Dedifferentiated amniotic fluid mesenchymal stem cell (primary cell): ENCODE data around the gene PCSK2.

Experiments
- DNase-seq: peaks from one replicate; pipeline ENCODE4 v3.0.0-alpha.2; 2016; ENCODE audit errors: extremely low spot score

Gene PCSK2

DNA sequence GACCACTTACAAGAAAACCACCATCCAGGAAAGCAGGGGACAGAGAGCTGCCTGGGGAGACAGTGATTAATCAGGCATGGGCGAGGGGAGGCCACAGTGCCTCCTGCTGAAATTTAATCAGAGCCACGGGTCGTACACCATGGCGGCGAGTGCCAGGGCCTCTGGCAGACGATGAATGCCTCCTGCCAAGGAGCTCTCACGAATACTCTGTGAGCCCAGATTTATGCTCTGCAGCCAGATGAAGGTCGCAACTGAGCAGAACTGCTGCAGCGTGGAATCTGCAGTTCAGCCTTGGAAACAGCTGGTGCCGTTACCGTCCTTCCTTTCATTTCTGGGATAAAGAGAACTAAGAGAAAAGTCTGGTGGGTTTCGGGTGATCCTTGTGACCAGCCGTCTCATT is 218.7 kb downstream of the PCSK2 start:
- no peak for DNase-seq

DNA sequence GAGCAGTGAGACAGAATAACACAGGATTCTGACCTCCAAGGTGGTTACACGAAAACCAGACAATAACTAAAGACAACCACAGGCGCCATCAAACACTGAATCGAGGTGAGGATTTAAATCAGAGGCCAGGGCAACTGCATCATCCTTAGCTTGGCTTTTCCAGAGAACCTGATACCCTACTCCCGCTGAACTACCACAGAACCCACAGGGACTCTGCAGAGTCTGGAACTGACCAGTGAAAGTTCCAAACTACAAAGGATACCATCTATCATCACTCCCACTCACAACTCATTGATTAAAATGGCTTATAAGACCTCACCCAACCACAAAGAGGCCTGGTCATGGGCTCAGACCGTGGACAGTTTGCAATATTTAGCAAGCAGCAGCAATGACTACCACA is 219.3 kb downstream of the PCSK2 start:
- no peak for DNase-seq

DNA sequence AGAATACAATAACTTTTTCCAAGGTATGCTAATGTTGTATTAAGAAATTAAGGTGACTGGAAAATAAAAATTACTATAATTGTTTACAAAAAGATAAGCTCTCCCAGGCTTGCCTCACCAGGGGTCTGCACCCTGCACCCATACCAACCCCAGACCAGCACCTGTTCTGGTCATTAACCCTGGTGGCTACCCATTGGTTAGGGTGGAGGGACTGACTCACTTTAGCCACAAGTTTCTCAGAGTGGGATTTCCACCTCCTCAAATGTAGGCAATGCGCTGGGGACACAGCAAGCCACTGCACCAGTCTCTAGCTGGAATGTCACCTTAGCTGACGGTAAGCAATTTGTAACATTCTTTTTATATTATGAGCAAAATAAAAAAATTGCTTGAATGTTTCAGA is 221.2 kb downstream of the PCSK2 start:
- no peak for DNase-seq

DNA sequence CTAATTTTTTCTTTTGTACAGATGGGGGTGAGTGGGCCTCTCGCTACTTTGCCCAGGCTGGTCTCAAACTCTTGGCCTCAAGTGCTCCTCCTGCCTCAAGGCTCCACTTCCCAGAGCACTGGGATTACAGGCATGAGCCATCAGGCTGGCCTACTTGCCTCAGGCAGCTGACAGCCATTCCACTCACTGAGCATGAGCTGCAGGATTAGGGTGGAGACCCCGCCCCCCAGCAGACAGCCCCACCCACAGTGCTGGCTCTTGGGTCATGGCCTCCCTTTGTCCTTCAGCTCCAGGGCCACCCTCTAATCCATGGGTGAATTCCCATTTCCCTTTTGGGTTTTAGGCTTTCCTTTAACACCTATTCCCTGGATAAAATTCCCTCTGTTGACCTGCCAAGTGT is 222.2 kb downstream of the PCSK2 start:
- no peak for DNase-seq

DNA sequence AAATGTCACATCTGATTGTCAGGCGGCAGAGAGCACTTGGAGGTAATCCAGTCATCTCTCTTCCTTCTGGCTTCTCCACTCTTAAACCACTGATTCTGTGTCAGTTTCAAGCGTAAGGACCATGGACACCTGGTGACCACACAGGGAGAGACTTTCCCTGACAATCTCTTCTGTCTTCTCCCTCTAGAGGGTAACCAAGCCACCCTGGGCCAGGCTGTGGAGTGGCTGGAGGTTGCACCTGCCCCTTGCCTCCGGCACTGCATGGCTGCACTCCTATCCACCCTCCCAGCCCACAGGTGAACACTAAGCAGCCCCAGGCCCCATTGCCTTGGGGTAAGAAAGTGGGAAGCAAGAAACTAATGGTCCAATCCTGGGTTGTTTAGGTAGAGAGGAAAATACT is 225.6 kb downstream of the PCSK2 start:
- DNase-seq: no peak

DNA sequence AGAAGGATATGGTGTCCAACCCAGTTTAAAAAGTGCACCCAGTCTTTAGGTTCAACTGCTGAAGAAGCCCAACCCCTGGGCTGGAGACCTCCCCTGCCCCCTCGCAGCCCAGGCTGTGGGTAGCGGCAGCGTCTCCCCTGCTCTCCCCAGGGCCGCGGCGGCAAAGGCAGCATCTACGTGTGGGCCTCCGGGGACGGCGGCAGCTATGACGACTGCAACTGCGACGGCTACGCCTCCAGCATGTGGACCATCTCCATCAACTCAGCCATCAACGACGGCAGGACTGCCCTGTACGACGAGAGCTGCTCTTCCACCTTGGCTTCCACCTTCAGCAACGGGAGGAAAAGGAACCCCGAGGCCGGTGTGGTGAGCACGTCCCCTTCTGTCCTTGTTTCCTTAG is 226.8 kb downstream of the PCSK2 start:
- DNase-seq: no peak

DNA sequence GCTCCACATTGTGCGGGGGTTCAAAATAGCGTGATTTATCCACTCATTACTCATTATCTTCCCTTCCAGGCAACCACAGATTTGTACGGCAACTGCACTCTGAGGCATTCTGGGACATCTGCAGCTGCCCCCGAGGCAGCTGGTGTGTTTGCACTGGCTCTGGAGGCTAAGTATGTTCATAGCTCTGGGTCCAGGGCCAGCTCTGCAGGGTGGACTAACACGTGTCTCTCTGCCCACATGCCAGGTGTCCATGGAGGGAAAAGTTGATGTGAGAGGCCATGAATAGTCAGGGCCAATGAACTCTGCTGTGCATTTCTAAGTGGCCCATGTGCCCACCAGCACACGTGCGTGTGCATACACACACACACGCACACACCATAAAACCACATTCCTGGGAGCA is 229.4 kb downstream of the PCSK2 start:
- no peak for DNase-seq

DNA sequence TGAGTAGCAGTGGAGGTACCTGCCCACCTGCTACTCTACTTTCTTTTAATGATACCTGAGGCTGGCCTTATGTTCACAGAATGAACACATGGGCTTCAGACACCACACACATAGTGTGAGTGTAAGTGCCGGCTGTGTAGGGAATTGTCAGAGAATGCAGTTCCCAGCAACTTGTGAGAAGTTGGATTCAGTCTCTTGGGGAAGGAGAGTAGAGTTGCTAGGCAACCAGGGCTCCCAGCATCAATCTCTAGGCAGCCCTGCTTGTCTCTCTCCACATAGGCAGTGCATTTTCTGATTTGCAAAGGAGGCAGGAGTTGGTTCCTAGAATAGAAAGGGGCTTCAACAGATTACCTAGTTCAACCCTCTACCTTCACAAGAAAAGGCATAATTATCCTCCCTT is 230.2 kb downstream of the PCSK2 start:
- DNase-seq: no peak

DNA sequence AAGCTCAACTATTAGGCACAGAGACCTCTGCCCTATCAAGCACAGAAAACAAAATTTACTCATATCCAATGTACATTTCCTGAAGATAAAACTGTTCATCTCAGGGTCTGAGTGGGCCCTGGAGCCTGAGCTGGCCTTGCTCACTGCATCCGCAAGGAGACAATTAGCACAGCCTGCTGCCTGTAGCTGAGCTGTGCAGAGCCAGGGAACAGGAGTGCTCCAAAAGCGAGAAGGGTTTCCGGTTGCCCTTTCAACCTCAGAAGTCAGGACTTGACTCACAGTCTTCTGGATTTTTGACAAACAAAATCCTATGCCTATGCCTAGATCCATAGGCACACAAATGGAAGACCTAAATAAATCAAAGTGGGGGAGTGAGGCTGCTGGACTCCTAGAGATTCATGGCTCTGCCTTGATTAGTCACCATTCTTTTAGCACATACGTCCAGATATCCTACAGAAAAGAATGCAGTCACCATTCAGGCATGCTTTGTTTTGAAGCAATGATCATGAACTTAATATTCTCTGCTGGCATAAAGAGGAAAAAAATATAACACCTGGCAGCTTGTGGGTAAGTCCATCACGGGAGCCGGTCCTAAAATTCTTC is 230.8 kb downstream of the PCSK2 start:
- no peak for DNase-seq

DNA sequence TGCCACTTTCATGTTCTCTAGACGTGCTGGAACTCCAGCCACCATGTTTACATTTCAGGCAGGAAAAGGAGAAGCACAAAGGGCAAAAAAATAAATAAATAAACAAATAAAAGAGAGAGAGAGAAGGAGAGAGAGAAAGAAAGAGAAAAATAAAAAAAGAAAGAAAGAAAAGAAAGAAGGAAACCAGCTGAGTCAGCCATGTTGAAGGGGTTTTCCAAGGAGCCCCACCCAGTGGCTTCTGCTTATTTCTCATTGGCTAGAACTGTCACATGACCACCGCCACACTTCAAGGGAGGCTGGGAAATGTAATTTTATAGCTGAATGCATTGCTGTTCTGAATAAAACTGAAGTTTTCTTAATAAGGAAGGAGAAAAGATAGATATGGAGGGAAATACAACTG is 233.3 kb downstream of the PCSK2 start:
- DNase-seq: no peak

DNA sequence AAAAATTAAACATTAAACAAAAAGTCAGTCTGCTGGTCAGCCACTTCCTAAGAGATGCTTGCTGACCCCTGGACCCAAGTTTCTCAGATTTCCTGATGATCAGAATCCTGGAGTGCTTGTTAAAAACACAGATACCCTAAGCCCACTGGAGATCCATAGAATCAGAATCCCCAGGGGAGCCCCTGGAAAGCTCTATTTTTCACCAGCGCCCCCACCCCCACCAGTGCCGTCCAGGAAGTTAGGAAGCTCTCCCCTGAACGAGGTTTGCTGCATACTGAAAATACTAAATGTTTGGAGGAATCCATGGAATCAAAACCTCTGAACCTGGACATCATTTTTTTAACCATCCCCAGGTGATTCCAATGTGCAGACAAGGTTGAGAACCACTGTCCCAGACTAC is 235.1 kb downstream of the PCSK2 start:
- no peak for DNase-seq

DNA sequence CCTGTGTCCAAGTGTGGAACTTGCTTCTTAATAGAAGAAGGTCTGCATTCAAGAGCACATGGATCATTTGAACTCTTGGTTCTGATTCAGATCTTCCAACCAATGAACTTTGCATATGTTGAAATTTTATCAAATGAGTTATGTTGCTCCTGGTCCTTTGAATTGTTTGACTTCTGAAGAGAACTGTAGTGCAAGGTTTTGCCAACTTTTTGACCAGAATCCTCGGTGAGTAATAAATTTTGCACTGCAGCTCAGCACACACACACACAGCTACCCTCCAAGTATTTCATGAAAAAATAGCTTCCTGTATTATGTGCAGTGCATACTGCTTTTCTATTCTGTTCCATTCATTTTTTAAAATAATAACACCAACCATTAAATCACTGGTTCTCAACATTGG is 236.9 kb downstream of the PCSK2 start:
- DNase-seq: no peak

DNA sequence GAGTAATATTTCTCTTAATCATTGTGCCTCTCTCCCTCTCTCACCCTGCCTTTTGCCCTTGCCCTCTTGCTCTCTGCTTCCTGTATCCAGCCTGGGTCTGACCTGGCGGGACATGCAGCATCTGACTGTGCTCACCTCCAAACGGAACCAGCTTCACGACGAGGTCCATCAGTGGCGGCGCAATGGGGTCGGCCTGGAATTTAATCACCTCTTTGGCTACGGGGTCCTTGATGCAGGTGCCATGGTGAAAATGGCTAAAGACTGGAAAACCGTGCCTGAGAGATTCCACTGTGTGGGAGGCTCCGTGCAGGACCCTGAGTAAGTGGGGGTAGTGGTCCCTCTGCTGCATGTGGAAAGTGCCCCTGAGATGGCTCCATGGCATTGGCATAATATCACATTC is 238.4 kb downstream of the PCSK2 start:
- no peak for DNase-seq

DNA sequence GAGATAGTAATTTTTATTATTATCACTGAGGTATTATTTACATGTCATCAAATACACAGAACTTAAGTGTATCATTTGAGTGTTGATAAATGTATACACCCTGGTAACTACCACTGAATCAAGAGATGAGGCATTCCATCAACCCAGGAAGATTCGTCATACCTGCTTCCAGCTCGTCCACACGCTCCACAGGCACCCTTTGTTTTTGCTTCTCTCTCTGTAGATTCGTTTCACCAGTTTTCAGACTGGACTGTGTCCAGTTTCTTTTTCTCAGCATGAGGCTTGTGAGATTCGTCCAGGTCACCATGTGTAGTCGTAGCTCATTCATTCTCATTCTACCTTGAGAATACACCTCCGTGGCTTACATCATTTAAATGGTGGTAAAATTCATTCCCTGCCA is 239.8 kb downstream of the PCSK2 start:
- no peak for DNase-seq

DNA sequence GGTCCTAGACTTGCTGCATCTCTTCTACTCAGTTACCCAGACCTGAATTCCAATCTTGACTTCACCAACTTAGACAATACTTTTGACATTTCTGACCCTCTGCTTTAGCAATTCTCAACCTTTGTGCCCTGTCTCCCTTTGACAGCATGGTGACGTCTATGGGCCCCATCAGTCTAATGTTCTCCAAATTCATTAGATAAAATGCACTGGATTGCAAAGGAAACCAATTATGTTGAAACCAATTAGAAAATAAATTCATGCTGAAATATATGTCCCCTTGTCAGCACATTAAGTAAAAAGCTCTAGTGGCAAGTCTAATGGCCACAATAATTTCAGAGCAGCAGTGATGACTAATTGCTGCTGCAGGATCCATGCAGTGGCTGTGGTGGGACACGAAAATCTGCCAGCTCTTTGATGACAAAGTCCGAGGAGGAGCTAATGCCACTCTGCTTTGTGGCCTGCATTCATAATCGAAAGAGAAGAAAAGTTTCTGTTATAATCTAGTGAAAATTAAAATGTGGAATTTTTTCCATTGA is 240.3 kb downstream of the PCSK2 start:
- DNase-seq: no peak

DNA sequence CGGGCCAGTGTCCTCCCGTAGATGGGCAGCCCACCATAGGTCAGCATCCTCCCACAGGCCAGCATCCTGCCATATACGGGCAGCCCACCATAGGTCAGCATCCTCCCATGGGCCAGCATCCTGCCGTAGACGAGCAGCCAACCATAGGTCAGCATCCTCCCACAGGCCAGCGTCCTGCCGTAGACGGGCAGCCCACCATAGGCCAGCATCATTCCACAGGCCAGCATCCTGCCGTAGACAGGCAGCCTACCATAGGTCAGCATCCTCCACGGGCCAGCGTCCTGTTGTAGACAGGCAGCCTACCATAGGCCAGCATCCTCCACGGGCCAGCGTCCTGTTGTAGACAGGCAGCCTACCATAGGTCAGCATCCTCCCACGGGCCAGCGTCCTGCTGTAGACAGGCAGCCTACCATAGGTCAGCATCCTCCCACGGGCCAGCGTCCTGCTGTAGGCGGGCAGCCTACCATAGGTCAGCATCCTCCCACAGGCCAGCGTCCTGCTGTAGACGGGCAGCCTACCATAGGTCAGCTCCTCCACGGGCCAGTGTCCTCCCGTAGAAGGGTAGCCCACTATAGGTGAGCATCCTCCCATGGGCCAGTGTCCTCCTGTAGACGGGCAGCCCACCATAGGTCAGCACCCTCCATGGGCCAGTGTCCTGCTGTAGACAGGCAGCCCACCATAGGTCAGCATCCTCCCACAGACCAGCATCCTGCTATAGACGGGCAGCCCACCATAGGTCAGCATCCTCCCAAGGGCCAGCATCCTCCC is 241.4 kb downstream of the PCSK2 start:
- no peak for DNase-seq

DNA sequence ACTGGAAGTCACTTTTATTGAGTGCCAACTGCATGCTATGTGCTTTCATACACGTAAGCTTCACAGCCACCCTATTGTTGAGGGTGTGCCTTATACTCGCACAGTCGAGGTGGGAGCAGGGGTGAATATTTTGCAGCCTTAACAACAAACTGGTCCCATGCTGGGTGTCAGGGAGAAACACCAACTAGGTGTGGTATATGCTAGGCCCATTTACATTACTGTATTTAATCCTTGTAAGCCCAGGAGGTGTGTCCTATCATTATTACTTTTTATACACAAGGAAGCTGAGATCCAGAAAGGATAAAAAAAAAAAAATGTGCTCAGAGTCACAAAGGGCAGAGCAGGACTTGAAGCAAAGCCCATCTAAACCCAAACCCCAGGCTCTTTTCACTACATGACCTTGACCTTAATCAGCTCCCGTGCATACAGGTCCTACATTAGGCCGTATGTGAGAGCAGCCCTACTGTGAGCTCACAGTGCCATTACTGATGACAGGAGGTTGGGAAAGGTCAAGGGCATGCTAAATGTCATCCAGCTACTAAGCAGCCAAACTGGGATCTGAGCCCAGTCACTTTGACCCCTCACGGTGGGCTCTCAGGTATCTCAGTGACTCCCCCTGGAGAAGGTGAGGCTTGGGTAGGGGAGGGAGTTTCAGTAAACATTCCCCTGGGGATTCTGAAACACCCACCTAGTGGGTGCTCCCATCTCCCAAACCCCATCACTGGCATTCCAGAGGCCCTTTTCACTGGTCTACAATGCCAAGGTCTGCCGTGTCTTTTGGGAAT is 242.6 kb downstream of the PCSK2 start:
- no peak for DNase-seq

DNA sequence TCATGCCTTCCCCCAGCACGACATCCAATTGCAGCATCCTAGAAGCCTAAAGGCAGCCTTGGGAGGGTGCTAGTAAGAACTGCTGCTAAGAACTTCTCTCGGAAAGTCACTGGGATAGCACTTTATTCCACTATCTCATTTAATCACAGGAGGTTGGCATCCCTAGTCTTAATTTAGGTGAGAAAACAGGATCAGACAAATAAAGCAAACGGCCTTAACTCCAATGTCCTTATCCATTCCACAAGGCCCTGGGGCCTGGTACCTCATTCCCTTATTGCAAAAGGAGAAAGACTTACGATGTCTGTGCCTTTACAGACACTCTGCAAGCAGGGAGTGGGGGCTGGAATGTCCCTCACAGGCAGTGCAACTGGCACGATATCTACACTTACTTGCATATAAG is 243.7 kb downstream of the PCSK2 start:
- no peak for DNase-seq

DNA sequence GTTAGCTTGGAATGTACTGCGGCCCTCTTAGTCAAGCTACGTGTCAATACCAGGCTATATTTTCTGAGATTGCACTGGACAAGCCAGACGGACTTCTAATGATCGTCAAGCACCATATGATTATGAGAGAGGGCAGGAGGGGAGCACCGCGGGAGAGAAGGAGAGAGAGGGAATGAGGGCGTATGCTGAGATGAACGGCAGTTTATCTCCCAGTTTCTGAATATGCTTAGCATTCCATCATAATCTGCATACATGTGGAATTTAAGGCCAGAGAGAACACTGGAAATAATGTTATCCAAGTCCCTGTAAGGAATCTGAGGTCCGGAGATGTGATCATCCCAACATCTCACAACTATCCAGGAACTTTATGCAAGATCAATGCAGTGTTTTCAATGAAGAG is 244.1 kb downstream of the PCSK2 start:
- no peak for DNase-seq

DNA sequence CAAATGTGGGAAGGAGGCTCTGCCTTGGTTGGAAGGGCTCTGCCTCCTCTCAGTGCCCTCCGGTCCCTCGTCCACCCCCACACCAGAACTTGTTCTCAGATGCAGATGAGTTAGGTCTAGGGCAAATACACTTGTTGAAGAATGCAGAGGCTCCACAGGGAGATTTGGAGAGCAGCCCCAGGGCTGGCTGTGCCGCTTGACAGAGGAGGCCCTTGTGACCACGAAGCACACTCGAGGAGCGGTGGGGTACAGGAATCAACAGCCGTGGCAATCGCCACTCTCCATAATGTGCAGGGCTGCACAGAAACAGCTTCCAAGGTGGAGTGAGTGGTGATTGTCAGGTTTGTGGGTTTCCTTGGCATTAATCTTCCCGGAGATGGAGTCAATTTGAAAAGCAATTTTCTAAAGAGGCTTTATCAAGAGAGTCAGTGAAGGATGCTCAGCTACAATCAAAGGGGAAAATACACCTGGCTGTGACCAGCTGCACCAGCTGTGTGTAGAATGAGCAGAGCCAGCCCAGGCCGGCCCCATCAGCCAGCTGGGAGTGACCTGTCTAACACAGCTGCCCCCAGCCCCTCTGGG is 244.9 kb downstream of the PCSK2 start:
- DNase-seq: no peak

DNA sequence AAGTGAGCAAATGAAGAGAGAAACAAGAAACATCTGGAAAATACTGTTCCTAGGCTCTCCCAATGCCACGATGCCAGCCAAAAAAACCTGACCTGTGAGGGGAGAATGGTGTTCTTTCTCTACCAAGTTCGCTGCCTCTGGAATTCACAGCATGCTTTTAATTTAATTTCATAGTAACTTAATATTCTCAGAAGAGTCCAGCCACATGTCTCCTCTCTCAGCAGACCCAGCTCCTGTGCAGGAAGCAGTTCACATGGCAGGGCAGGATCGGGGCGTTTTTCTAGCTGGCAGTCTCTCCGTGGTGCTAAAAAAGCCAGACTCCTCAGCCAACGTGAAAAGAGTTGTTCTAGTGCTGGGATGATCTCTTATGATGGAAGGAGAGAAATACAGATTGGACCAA is 246.8 kb downstream of the PCSK2 start:
- DNase-seq: no peak

DNA sequence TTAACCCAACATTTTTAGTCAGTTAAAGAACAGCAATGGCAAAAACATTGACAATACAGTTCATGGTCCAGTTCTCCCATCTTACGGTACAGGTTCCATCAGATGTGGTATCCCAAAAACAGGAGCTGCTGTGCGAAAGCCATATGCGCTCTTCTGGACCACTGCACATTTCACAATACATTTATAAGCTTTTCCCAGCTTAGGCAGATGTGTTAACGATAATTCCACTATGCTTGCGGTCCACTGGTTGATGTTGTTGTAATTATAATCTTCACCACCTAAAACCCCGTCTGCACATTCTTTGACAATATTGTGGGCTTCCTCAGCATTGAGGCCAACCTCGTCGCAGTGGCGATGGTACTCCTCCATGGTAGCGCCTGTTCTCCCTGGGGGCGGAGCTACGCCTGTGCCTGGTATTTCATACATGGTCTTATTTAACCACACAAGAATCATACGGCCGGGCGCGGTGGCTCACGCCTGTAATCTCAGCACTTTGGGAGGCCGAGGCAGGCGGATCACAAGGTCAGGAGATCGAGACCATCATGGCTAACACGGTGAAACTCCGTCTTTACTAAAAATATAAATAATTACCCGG is 252.3 kb downstream of the PCSK2 start:
- no peak for DNase-seq
